ENCODE results near the gene ZNF441. TPM values are rescaled to one million over a fixed set of nuclear protein-coding genes. Genes with fewer than 3 reads are reported as not detected.

Gene ZNF441
- total RNA-seq, 1 donor from 2014 or later, result 16.3 TPM

Other genes with a start within 250 kb of the ZNF441 start
- 18.4 and 23.3 TPM in 2 replicates for gene ECSIT, start 237.9 kb upstream of the ZNF441 start, total RNA-seq
- gene CNN1, start 228.1 kb upstream of the ZNF441 start, total RNA-seq, result 2.7 and 10.9 TPM in 2 replicates
- gene ELOF1, start 207.8 kb upstream of the ZNF441 start, total RNA-seq, result 27.6 TPM in 2 replicates
- gene ACP5, start 189.4 kb upstream of the ZNF441 start, total RNA-seq, result 0.60 and 3.1 TPM in 2 replicates
- 34.0 and 38.3 TPM in 2 replicates for gene ZNF627, start 169.5 kb upstream of the ZNF441 start, total RNA-seq
- 24.3 and 28.7 TPM in 2 replicates for gene ZNF823, start 28.1 kb upstream of the ZNF441 start, total RNA-seq
- 0.17 and 2.9 TPM in 2 replicates for gene ZNF491, start 31.5 kb downstream of the ZNF441 start, total RNA-seq
- 10.8 and 15.9 TPM in 2 replicates for gene ZNF440, start 47.3 kb downstream of the ZNF441 start, total RNA-seq
- gene ZNF439, start 81.7 kb downstream of the ZNF441 start, total RNA-seq, result 3.8 and 12.9 TPM in 2 replicates
- gene ZNF69, start 120.8 kb downstream of the ZNF441 start, total RNA-seq, result 20.7 and 43.7 TPM in 2 replicates
- gene ZNF700, start 158.1 kb downstream of the ZNF441 start, total RNA-seq, result 10.1 and 23.2 TPM in 2 replicates
- gene ZNF763, start 198.0 kb downstream of the ZNF441 start, total RNA-seq, result 1.7 and 5.0 TPM in 2 replicates

Data from renal cortical epithelial cell (primary cell).